H1 (cell line): ENCODE data around the gene SMIM5. TPM values are rescaled to one million over a fixed set of nuclear protein-coding genes. Genes with fewer than 3 reads are reported as not detected.

ENCODE experiments used
- CTCF ChIA-PET: fragments of 300-600 bp; sonication (Branson Sonifier 250); formaldehyde crosslinking; loops from one replicate; lab custom pipeline; 2021; ENCODE audit not compliant: partially characterized antibody; lab: Charles Lee
- POLR2A ChIA-PET: fragments of 300-600 bp; sonication (Branson Sonifier 250); formaldehyde crosslinking; loops from one replicate; lab custom pipeline; 2021; ENCODE audit warnings: inconsistent platforms; ENCODE audit not compliant: partially characterized antibody; lab: Charles Lee
- DNase-seq, 2 experiments: peaks; one replicate each; pipeline versions ENCODE4 v3.0.0 to v3.0.0-alpha.2; 2010 to 2022; ENCODE audit warnings: low spot score in 2 of 2, low read depth in 1 of 2, mixed read lengths in 1 of 2
- FAIRE-seq: peaks from 2 replicates; lab custom pipeline; 2011; peaks lifted over from hg19 to GRCh38; lab: Jason Lieb, UNC
- H2AFZ ChIP-seq: 2 replicates; pipeline ENCODE4 v1.8.1; 2012; ENCODE audit warnings: low read length, inconsistent platforms
- H2AK5ac ChIP-seq: 2 replicates; pipeline ENCODE4 v1.6.1; 2013; ENCODE audit warnings: low read depth, low read length
- H2BK120ac ChIP-seq: replicated peaks from 2 replicates; pipeline ENCODE3; 2013; ENCODE audit warnings: low read depth, low read length, inconsistent platforms
- H2BK12ac ChIP-seq: 2 replicates; pipeline ENCODE4 v1.6.1; 2013; ENCODE audit warnings: low read depth, low read length
- H2BK15ac ChIP-seq: 2 replicates; pipeline ENCODE4 v1.6.1; 2013; ENCODE audit warnings: low read length
- H2BK20ac ChIP-seq: 2 replicates; pipeline ENCODE4 v1.6.1; 2013; ENCODE audit warnings: low read length
- H2BK5ac ChIP-seq: 2 replicates; pipeline ENCODE4 v1.6.1; 2013; ENCODE audit warnings: low read depth, low read length
- H3K14ac ChIP-seq: 2 replicates; pipeline ENCODE4 v1.6.1; 2013; ENCODE audit warnings: inconsistent platforms; ENCODE audit not compliant: insufficient read length
- H3K18ac ChIP-seq: 2 replicates; pipeline ENCODE4 v1.6.1; 2013; ENCODE audit warnings: low read length; ENCODE audit errors: extremely low read depth
- H3K23ac ChIP-seq: 2 replicates; pipeline ENCODE4 v1.6.1; 2013; ENCODE audit warnings: inconsistent platforms; ENCODE audit not compliant: insufficient read length
- H3K23me2 ChIP-seq: 2 replicates; pipeline ENCODE4 v1.6.1; 2013; ENCODE audit warnings: low read depth, low read length
- H3K27ac ChIP-seq: 2 replicates; pipeline ENCODE4 v1.6.1; 2011; ENCODE audit warnings: low read depth, low read length, inconsistent platforms
- H3K27me3 ChIP-seq, 4 experiments: replicated peaks in 1 of 4; 1 replicate in 1 of 4; 2 replicates in 3 of 4; pipeline versions ENCODE4 v1.6.1 to v1.8.1; 2011 to 2013; ENCODE audit warnings: low read length in 3 of 4, mild to moderate bottlenecking in 3 of 4, inconsistent platforms in 2 of 4, mixed read lengths in 2 of 4, moderate library complexity in 1 of 4; ENCODE audit not compliant: control insufficient read depth in 3 of 4, insufficient read depth in 3 of 4; ENCODE audit errors: extremely low read depth in 1 of 4
- H3K36me3 ChIP-seq, 4 experiments: 2 replicates each; pipeline versions ENCODE4 v1.6.1 to v1.8.1; 2011 to 2013; ENCODE audit warnings: mild to moderate bottlenecking in 4 of 4, low read length in 3 of 4, moderate library complexity in 2 of 4, control low read depth in 1 of 4, inconsistent platforms in 1 of 4; ENCODE audit not compliant: insufficient read depth in 4 of 4, control insufficient read depth in 2 of 4
- H3K4ac ChIP-seq: replicated peaks from 2 replicates; pipeline ENCODE3; 2013; ENCODE audit warnings: low read length, low read depth, mixed read lengths, inconsistent platforms; ENCODE audit not compliant: insufficient read length
- H3K4me1 ChIP-seq, 4 experiments: replicated peaks in 1 of 4; 1 replicate in 1 of 4; 2 replicates in 3 of 4; pipeline versions ENCODE4 v1.6.1 to v1.8.1; 2011 to 2013; ENCODE audit warnings: low read length in 3 of 4, inconsistent platforms in 2 of 4, mixed read lengths in 1 of 4; ENCODE audit not compliant: insufficient read depth in 4 of 4, control insufficient read depth in 3 of 4
- H3K4me2 ChIP-seq, 2 experiments: 2 replicates each; pipeline versions ENCODE4 v1.6.1 to v1.8.1; 2011 to 2013; ENCODE audit warnings: low read depth in 2 of 2, low read length in 2 of 2, control low read depth in 1 of 2, inconsistent platforms in 1 of 2, mild to moderate bottlenecking in 1 of 2; ENCODE audit not compliant: insufficient read depth in 1 of 2
- H3K4me3 ChIP-seq, 4 experiments: fragments of 200-600, 300-600 bp in 1 of 4; sonication (generic), shearing (Covaris generic), sonication (Bioruptor Twin) in 1 of 4; 2 replicates each; pipeline versions ENCODE4 v1.5.1 to v1.8.1; 2011 to 2016; ENCODE audit warnings: low read length in 4 of 4, low read depth in 3 of 4, control low read depth in 2 of 4, inconsistent platforms in 2 of 4, mild to moderate bottlenecking in 2 of 4, mixed read lengths in 1 of 4, moderate library complexity in 1 of 4; ENCODE audit not compliant: insufficient read depth in 2 of 4; ENCODE audit errors: extremely low read depth in 1 of 4
- H3K56ac ChIP-seq: replicated peaks from 2 replicates; pipeline ENCODE3; 2013; ENCODE audit warnings: low read depth, mild to moderate bottlenecking, mixed read lengths, low read length, inconsistent platforms; ENCODE audit not compliant: insufficient read length
- H3K79me1 ChIP-seq: 2 replicates; pipeline ENCODE4 v1.6.1; 2013; ENCODE audit warnings: low read depth, low read length, control low read depth
- H3K79me2 ChIP-seq, 2 experiments: 2 replicates each; pipeline versions ENCODE4 v1.6.1 to v1.8.1; 2012 to 2013; ENCODE audit warnings: low read length in 2 of 2, mild to moderate bottlenecking in 2 of 2, inconsistent platforms in 1 of 2; ENCODE audit not compliant: insufficient read depth in 2 of 2, control insufficient read depth in 1 of 2
- H3K9ac ChIP-seq, 4 experiments: replicated peaks in 1 of 4; 1 replicate in 1 of 4; 2 replicates in 3 of 4; pipeline versions ENCODE4 v1.6.1 to v1.8.1; 2011 to 2013; ENCODE audit warnings: low read depth in 3 of 4, low read length in 3 of 4, control low read depth in 2 of 4, mild to moderate bottlenecking in 2 of 4, moderate library complexity in 2 of 4, inconsistent platforms in 1 of 4; ENCODE audit errors: extremely low read depth in 1 of 4
- H3K9me3 ChIP-seq, 2 experiments: 2 replicates each; pipeline versions ENCODE4 v1.6.1 to v1.8.1; 2012 to 2013; ENCODE audit warnings: mild to moderate bottlenecking in 2 of 2, moderate library complexity in 2 of 2, control low read depth in 1 of 2, inconsistent platforms in 1 of 2, low read depth in 1 of 2, low read length in 1 of 2, mixed read lengths in 1 of 2; ENCODE audit not compliant: insufficient read depth in 2 of 2
- H4K20me1 ChIP-seq, 2 experiments: replicated peaks in 1 of 2; 2 replicates each; pipeline versions ENCODE3 to v1.8.1; 2011 to 2013; ENCODE audit warnings: inconsistent platforms in 2 of 2, low read length in 2 of 2, mild to moderate bottlenecking in 1 of 2; ENCODE audit not compliant: insufficient read depth in 2 of 2, control insufficient read depth in 1 of 2
- H4K5ac ChIP-seq: 2 replicates; pipeline ENCODE4 v1.6.1; 2013; ENCODE audit warnings: low read length, low read depth, mixed read lengths, inconsistent platforms; ENCODE audit not compliant: insufficient read length
- H4K8ac ChIP-seq: 2 replicates; pipeline ENCODE4 v1.8.0; 2013; ENCODE audit warnings: mild to moderate bottlenecking, moderate library complexity, low read length, inconsistent platforms; ENCODE audit not compliant: insufficient read depth; ENCODE audit errors: extremely low read depth
- H4K91ac ChIP-seq: replicated peaks from 2 replicates; pipeline ENCODE3; 2013; ENCODE audit warnings: low read length, mixed read lengths, inconsistent platforms; ENCODE audit not compliant: insufficient read length
- CHD1 ChIP-seq: IDR thresholded peaks from 2 replicates; pipeline ENCODE4 v1.6.1; 2012; ENCODE audit warnings: low read depth, low read length, improper control_type of control experiment
- EP300 ChIP-seq, 2 experiments: IDR thresholded peaks; 1 replicate in 1 of 2; 2 replicates in 1 of 2; pipeline ENCODE4 v1.6.1; 2011 to 2012; ENCODE audit warnings: low read depth in 2 of 2, low read length in 2 of 2, mild to moderate bottlenecking in 2 of 2, borderline replicate concordance in 1 of 2, inconsistent platforms in 1 of 2, moderate library complexity in 1 of 2
- KDM5A ChIP-seq: fragments of 200-600 bp; IDR thresholded peaks from 2 replicates; pipeline ENCODE4 v1.7.1; 2012; ENCODE audit warnings: mild to moderate bottlenecking, low read length, inconsistent platforms, mixed read lengths
- PHF8 ChIP-seq: fragments of 200-600 bp; sonication (generic); conservative IDR thresholded peaks from 2 replicates; pipeline ENCODE4 v1.7.1; 2012; ENCODE audit warnings: low read depth, mild to moderate bottlenecking, inconsistent platforms, low read length, moderate library complexity
- POLR2A ChIP-seq, 2 experiments: IDR thresholded peaks; 1 replicate in 1 of 2; 2 replicates in 1 of 2; pipeline ENCODE4 v1.6.1; 2011; ENCODE audit warnings: low read depth in 2 of 2, low read length in 2 of 2, mild to moderate bottlenecking in 2 of 2; ENCODE audit errors: control extremely low read depth in 1 of 2
- RAD21 ChIP-seq, 2 experiments: IDR thresholded peaks in 1 of 2; conservative IDR thresholded peaks in 1 of 2; 2 replicates each; pipeline ENCODE4 v1.6.1; 2011; ENCODE audit warnings: low read depth in 2 of 2, low read length in 2 of 2, improper control_type of control experiment in 1 of 2, inconsistent platforms in 1 of 2, mild to moderate bottlenecking in 1 of 2, moderate library complexity in 1 of 2
- RNF2 ChIP-seq: fragments of 200-900, 300-1000 bp; sonication (generic); IDR thresholded peaks from 2 replicates; pipeline ENCODE4 v1.7.1; 2016; ENCODE audit warnings: borderline replicate concordance, low read depth, mild to moderate bottlenecking, antibody characterized with exemption, low read length; ENCODE audit not compliant: poor library complexity, severe bottlenecking; ENCODE audit errors: missing control alignments
- SIRT6 ChIP-seq: IDR thresholded peaks from one replicate; pipeline ENCODE4 v1.7.1; 2012; ENCODE audit warnings: low read length, inconsistent platforms
- USF2 ChIP-seq: IDR thresholded peaks from 2 replicates; pipeline ENCODE4 v1.6.1; 2011; ENCODE audit warnings: low read length, improper control_type of control experiment
- WGBS, 2 experiments: shearing (Covaris generic) in 1 of 2; methylation state at CpG; one replicate each; pipeline versions ENCODE4 v1.1.6 to v1.1.7; 2013 to 2015; ENCODE audit warnings: low lambda C conversion rate in 2 of 2, mixed read lengths in 2 of 2, inconsistent platforms in 1 of 2, low coverage in 1 of 2, missing lambda C conversion rate in 1 of 2; ENCODE audit not compliant: insufficient replicate concordance in 2 of 2, insufficient coverage in 1 of 2, insufficient read length in 1 of 2; ENCODE audit errors: extremely low coverage in 1 of 2, missing lambda C conversion rate in 1 of 2; 5-methylcytosine and 5-hydroxymethylcytosine counted together
- polyA plus RNA-seq, 7 experiments: library from polyadenylated mRNA; depleted of rRNA in 3 of 7; stranded (reverse) in 5 of 7; unstranded in 2 of 7; fragments of >200 nt in 5 of 7; fragments of 200-250 nt in 2 of 7; gene quantifications; 1 replicate in 5 of 7; 2 replicates in 1 of 7; 4 replicates in 1 of 7; pipeline versions ENCODE4 v1.2.1 to v1.2.3, GENCODE V29; 2011 to 2013; ENCODE audit warnings: missing spikeins in 2 of 7, mixed read lengths in 2 of 7
- total RNA-seq: library from RNA; stranded (reverse); fragmentation: NEBNext Ultra II Directional; extraction: Animal tissue kit (Norgen Biotek cat#: 25700); gene quantifications from 2 replicates; pipeline ENCODE4 v1.2.1, GENCODE V29; 2021

Gene SMIM5
- total and polyA plus RNA-seq, 2 of the 8 experiments (the other 6 are each of a cell fraction or from before 2014, with no cell fraction given) = not detected

- H3K27ac ChIP-seq = no peak overlapping the region
- no peak overlapping the region for H2BK12ac ChIP-seq
- no peak overlapping the region for H3K23ac ChIP-seq
- no peaks in the 10 kb centered on the region for H3K79me1 ChIP-seq
- H3K9me3 ChIP-seq = no peaks in the 10 kb centered on the region
- H3K4ac ChIP-seq = no peak overlapping the region
- no peak overlapping the region for H3K4me3 ChIP-seq
- no peak overlapping the region for H2BK15ac ChIP-seq
- H4K5ac ChIP-seq = no peak overlapping the region
- H3K36me3 ChIP-seq = no peaks in the 10 kb centered on the region; a peak in 2 of 8 replicates
- DNase-seq (no peak), FAIRE-seq (no peak)
- H3K4me1 ChIP-seq = peaks cover 0 to 16% (median 11%) of the 10 kb centered on the region in 4 experiments; a peak in 5 of 7 replicates
- H3K14ac ChIP-seq = no peak overlapping the region
- H4K8ac ChIP-seq = no peak overlapping the region
- CTCF ChIA-PET = interaction anchor here (0.8 to 59.2 kb wide), 9 partner anchors 8 to 117 kb away, joined by 3 to 2200 read pairs (median 3); partner anchors contain the start of genes RECQL5, SAP30BP and SMIM5
- TF ChIP-seq USF2 (no peak), RAD21 (IDR thresholded peaks at IDR 0.05 in 1 of 2, conservative IDR thresholded peaks at IDR 0.05 in 1 of 2; ENCODE audit: low read depth in 2 of 2, low read length in 2 of 2) (no peak), KDM5A (no peak), SIRT6 (no peak), RNF2 (no peak), PHF8 (no peak), POLR2A (IDR thresholded peaks at IDR 0.05; ENCODE audit: control extremely low read depth in 1 of 2, low read depth in 2 of 2, low read length in 2 of 2) (no peak), CHD1 (no peak), EP300 (IDR thresholded peaks at IDR 0.05; ENCODE audit: borderline replicate concordance in 1 of 2, low read depth in 2 of 2, low read length in 2 of 2) (no peak)
- H3K56ac ChIP-seq = no peak overlapping the region
- POLR2A ChIA-PET = interaction anchor here (1.8 to 3.4 kb wide), 3 partner anchors 8 to 144 kb away, joined by 5 to 19 read pairs (median 8); a partner anchor contains a TSS
- no peaks in the 10 kb centered on the region for H3K23me2 ChIP-seq
- H3K9ac ChIP-seq = no peak overlapping the region
- WGBS, 2 experiments = 93% methylated on average over 16 of the region's 16 CpGs; no CpG with 5 or more reads in 1 of the 2 experiments
- H2AK5ac ChIP-seq = no peak overlapping the region
- no peak overlapping the region for H2AFZ ChIP-seq
- H3K79me2 ChIP-seq = no peaks in the 10 kb centered on the region
- H2BK120ac ChIP-seq = no peak overlapping the region
- no peak overlapping the region for H2BK20ac ChIP-seq
- H3K27me3 ChIP-seq = no peaks in the 10 kb centered on the region
- H4K20me1 ChIP-seq = peaks cover 5 to 20% of the 10 kb centered on the region in 2 experiments
- no peak overlapping the region for H4K91ac ChIP-seq
- no peak overlapping the region for H3K18ac ChIP-seq
- no peak overlapping the region for H3K4me2 ChIP-seq
- H2BK5ac ChIP-seq = no peak overlapping the region
Observed at GRCh38 chr17:75635610-75636202, 2.5 kb downstream of the SMIM5 start.
